Measurements from ENCODE around the gene MRTFA.
"Not testable (repeated sequence)": the region's sequence is repeated elsewhere in the genome, so short reads cannot be mapped to it uniquely, and the experiment has no call there.

MRTFA gene

DNA sequence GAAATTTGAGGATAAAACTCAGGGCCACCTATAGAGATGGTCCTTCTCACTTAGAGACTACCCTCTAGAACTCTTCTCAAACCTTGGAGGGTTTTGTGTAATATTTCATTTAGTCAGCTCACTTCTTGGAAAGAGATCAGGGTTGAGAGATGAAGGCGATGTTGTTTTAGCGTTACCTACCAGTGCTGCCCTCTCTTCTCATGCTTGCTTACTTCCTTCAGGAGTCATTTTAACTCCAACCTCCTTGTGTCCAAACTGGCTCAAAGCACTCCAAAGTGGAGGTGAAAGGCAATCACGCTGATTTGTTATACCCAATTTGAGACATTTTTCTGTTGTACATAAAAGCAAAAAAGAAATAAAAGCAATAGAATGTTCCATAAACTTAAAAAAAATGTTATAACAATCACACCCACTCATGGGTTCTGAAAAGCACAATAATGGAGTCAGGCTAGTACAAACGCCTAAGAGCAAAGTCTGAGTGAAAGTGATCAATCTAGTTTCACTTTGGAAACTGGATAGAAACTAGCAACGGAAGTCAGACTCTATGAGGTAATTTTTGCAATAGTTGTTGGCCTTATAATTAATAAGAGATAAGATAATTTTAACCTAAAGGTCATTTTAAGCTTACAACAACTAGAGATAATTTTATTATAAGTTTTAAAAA is 117.1 kb downstream of the MRTFA start:
- peak in 2 of 5 experiments; percentile 18 to 80 for DNase-seq

DNA sequence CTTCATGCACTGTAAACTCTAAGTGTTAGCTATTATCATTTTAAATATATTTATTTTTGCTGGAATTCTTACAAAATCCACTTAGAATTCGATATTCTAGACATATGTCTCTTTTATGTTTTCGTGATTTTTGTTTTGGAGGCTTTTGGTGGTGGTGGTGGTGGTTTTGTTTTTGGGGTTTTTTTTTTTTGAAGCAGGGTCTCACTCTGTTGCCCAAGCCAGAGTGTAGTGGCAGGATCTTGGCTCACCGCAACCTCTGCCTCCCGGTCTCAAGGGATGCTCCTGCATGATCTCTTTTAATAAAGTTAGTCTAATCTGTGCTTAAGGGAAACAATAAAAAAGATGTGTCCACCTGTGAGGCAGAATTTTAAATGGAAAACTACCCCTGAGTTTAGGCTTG is 117.7 kb downstream of the MRTFA start:
- no peak for DNase-seq

GRCh38 chr22:40517631-40518030 is 118.9 kb downstream of the MRTFA start:
- DNase-seq: no peak

DNA sequence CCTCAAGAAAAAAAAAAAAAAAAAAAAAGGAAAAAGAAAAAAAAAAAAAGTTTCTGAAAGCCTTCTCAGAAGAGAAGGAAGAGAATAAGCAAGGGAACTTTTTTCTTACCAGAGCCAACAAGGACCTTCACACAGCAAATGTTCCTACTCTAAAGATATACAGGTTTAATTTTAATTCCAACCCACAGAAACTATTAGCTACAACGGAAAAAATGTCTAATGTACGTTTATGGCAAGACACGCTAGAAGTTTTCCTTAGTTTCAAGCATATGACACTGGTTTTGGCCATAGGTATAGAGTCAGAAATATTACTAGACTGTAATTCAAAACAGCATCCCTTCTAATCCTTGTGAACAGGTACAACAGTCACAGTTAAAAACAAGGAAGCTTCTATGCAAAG is 120.1 kb downstream of the MRTFA start:
- no peak for DNase-seq

- DNase-seq: no peak
These were observed 123.9 kb downstream of the MRTFA start for GRCh38 chr22:40512426-40513136.

DNA sequence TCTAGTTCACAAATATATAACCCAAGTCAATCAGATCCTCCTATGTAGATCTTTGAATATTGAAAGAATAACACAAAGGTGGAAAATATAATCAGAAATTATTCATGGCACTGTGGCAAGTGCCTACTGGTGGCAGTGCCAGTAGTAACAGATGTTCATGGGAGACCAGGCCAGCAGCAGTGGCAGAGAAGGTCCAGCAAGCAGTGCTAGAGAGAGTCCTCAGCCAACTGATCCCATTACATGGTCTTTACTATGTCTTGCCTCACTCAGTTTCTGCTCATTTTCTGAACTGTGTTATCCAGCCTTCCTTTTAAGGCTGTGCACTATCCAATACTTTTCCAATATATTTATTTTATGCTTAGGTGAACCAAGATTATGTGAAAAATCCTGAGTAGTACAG is 124.9 kb downstream of the MRTFA start:
- no peak for DNase-seq

DNA sequence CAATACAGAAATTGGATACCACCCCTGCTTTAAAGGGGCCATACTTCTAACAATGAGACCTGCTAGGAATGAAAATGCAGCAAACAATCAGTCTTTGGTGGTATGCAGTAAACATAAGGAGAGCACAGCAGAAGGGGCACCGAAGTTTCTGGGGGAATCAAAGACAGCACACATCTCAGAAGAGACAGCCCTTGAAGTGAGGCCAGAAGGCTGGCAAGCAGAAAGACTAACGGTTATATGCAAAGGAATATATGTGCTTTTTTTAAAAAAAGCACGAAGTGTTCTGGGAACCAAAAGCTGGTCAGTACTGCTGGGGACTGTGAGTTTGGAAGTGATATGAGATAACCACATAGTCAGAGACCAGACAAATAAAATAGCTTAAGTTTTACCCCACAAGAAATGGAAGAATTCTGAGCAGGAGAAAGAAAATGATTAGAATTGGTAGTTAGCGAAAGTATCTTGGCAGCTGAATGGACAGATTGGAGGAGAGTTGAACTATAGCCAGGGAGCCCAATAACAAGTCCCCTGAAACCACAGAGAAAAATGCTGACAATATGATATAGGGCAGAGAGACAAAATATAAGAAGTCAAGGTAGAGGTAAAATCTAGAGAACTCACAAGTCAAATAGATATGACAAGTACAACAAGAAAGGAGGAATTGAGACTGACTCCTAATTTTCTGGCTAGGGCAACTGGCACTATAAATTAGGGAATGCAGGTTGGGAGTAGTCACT is 125.7 kb downstream of the MRTFA start:
- no peak for DNase-seq

DNA sequence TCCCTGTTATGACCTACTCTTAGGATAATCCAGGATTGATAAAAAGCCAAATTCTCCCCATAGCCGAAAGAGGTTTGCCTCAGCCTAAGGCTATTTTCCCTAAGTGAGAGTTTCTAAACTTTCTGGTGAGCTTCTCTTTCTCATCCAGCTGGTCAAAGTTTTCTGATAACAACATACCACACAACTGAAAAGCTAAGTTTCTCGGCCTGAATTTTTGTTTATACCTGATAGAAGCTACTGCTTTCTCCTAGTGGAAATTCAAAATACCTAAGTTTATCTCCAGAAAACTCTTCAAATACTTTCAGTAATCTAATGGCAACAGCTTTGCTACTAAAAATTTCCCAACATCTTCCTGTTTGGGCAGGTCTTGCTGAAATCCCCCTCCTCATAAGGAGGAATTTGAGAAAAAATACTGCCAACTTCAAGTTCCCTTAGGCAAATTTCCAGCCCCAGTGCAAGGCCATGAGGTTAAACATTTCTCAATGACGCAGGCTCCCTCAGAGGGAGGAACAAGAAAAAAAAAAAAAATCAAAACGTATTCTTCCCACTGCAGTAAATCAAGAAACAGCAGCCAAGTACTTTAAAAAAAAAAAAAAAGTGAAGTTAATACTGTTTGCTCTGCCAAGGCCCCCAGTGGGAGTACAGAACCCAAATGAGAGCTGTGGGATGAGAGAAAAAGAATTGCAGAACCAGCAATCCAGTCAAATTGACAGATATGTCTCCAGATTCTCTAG is 127.0 kb downstream of the MRTFA start:
- DNase-seq: no peak

DNA sequence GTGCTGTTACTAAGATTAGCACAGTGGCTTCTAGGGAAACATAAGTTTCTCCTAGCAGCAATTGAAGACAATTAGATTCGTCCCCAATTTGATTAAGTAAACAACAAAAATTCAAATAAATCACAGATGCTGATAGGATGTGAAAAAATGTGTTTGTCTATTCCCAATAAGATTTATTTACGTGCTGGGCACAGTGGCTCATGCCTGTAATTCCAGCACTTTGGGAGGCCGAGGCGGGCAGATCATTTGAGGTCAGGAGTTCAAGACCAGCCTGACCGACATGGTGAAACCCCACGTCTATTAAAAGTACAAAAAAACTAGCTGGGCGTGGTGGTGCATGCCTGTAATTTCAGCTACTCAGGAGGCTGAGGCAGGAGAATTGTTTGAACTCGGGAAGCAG is 128.5 kb downstream of the MRTFA start:
- DNase-seq: not testable (repeated sequence)

DNA sequence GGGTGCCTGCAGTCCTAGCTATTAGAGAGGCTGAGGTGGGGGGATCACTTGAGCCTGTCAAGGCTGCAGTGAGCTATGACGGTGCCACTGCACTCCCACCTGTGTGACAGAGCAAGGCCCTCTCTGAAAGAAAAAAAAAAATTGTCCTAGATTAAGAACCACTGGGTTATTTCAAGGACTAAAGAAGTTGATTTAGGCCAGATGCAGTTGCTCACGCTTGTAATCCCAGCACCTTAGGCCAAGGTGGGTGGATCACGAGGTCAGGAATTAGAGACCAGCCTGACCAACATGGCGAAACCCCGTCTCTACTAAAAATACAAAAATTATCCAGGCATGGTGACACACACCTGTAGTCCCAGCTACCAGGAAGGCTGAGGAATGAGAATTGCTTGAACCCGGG is 129.0 kb downstream of the MRTFA start:
- no peak for DNase-seq

GRCh38 chr22:40506762-40507161 is 129.8 kb downstream of the MRTFA start:
- no peak for DNase-seq

GRCh38 chr22:40504285-40505249 is 132.0 kb downstream of the MRTFA start:
- DNase-seq: no peak

DNA sequence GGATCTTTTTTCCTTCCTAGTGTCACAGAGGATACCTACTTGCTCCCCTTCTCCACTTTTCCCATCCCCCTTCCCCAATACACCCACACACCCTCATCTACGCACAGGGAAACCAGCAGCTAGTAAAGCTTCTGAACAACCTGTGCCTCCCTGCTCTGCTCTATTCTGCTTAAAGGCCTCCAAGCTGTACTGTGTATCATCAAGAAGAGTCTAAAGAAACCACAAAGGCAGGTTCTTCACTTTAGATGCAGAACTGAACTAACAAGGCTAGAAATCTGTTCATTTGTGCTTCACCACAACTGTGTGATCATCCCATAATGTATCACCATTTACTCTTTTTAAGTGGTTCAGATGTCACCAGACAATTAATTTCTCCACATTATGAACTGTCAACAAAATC is 133.6 kb downstream of the MRTFA start:
- DNase-seq: peak in 1 of 5 experiments; percentile 40

GRCh38 chr22:40500465-40500786 is 136.1 kb downstream of the MRTFA start:
- DNase-seq: not testable (repeated sequence)

GRCh38 chr22:40499209-40499623 is 137.3 kb downstream of the MRTFA start:
- DNase-seq: peak in 1 of 5 experiments; percentile 75

DNA sequence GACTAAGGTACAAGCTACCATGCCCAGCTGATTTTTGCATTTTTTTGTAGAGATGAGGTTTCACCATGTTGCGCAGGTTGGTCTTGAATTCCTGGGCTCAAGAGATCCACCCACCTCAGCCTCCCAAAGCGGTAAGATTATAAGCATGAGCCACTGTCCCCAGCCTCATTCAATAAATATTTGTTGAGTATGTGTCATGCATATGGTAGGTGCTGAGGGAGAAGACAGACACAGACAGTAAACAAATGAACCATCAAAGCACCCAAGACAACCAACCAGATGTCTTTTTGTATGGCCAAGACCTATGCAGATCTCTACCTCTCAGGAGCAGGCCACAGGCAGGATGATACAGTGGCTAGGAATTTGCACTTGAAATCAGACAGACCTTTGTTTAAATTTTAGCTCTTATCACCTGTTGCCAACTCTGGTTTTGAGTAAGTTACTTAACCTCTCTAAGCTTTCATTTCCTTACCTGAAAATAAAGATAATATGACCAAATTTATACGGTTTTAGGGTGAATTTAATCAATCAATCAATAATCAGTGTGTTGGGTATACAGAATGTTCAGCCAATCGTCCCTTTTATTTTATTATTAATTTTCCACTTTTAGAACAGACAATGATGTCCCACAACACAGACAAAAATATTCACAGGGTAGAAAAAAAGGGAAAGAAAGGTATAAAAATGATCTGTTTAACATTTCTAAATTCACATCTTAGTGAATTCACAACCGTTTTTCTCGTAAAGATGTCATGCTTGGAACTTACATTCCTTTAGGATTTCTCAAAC is 137.9 kb downstream of the MRTFA start:
- peak in 1 of 5 experiments; percentile 44 for DNase-seq

- DNase-seq: no peak
These were observed 143.1 kb downstream of the MRTFA start for GRCh38 chr22:40493441-40493840.

GRCh38 chr22:40491990-40492631 is 144.4 kb downstream of the MRTFA start:
- DNase-seq: peak in 1 of 5 experiments; percentile 22

DNA sequence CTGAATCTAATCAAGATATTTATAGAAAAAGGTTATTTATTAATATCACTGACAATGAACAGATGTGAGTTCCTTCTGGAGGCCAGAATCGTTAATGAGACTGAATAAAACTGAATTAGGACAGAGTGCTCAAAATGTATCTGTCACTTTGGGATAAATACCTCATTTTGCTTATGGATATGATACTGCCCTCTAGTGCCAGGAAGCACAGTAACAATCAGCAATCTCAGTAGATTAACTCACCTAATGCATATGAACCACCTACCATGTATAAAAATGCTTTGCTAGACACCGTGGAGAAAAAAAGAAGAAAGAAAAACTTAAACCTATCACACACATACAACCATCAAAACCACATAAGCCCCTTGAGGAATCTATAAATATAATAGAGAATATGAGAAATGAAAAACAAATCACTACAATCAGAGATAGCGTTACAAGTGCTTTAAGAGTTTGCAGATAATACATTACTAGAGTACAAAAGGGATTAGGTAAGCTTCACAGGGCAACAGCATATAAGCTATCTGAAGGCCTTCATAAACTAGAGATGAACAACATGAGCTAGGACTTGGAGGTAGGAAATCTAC is 148.8 kb downstream of the MRTFA start:
- DNase-seq: peak in 1 of 5 experiments; percentile 56

DNA sequence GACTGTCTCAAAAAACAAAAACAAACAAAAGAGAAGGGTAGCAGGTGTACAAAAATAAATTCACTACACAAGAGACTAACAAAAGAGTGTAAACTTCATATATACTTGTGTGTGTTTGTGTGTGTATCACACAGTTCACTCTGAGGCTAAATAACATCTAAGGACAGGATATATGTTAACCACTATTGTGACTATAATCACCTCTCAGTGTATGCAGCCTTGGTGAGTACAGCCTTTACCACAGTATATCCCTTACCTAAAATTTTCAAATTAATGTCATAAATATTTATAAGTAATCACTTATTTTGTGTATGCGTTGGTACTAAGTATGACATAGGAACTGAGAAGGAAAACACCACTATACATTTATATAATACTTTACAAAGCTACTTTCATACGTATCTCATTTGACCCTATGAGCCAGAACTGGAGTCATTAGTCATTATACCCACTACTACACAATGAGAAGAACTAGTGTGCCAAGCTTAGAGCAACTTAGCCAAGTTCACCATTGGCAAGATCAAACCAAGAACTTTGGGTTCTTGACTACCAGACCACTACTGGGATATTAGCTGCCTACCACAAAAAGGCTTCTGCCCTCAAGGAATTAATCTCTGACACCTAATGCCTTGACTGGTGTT is 149.4 kb downstream of the MRTFA start:
- DNase-seq: peak in 1 of 5 experiments; percentile 44
